Neural progenitor cell (in vitro differentiated cells): ENCODE results near the gene DYSF.

Experiments
- EZH2 ChIP-seq: fragments of 200-600 bp; sonication (generic); IDR thresholded peaks from 2 replicates; pipeline ENCODE4 v1.6.1; 2017; ENCODE audit warnings: antibody characterized with exemption, mild to moderate bottlenecking, moderate library complexity
- TF ChIP-seq, protein P1 (sequence below): fragments of 200-600 bp; sonication (generic); IDR thresholded peaks from 2 replicates; pipeline ENCODE4 v1.5.1; 2017; ENCODE audit warnings: antibody characterized with exemption, mild to moderate bottlenecking

DNA sequence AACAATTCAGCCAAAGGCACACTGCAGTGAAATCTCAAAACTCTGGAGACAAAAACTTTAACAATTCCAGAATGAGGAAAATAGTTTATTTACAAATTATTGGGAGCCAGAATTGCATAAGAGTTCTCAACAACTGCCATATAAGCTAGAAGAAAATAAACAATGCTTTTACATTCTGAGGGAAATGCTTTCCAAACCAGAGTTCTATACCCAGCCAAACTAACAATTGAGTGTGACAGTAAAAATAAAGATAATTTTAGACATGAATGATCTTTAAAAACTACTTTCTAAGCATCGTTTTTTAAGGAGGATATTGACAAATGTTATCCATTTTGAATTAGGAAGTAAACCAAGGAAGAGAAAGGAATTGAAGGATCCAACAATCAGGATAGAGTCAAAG lies 271.4 kb downstream of the DYSF start:
- no peak for TF ChIP-seq EZH2
- TF ChIP-seq, protein P1, sequence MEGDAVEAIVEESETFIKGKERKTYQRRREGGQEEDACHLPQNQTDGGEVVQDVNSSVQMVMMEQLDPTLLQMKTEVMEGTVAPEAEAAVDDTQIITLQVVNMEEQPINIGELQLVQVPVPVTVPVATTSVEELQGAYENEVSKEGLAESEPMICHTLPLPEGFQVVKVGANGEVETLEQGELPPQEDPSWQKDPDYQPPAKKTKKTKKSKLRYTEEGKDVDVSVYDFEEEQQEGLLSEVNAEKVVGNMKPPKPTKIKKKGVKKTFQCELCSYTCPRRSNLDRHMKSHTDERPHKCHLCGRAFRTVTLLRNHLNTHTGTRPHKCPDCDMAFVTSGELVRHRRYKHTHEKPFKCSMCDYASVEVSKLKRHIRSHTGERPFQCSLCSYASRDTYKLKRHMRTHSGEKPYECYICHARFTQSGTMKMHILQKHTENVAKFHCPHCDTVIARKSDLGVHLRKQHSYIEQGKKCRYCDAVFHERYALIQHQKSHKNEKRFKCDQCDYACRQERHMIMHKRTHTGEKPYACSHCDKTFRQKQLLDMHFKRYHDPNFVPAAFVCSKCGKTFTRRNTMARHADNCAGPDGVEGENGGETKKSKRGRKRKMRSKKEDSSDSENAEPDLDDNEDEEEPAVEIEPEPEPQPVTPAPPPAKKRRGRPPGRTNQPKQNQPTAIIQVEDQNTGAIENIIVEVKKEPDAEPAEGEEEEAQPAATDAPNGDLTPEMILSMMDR = no peak
